NCI-H460 (cell line): ENCODE results near the gene BIK. TPM values are rescaled to one million over a fixed set of nuclear protein-coding genes. Genes with fewer than 3 reads are reported as not detected.
"Not testable (repeated sequence)": the region's sequence is repeated elsewhere in the genome, so short reads cannot be mapped to it uniquely, and the experiment has no call there.

Experiments used
- DNase-seq: peaks from one replicate; pipeline ENCODE4 v3.0.0-alpha.2; 2016; ENCODE audit warnings: low read depth; ENCODE audit errors: extremely low read depth
- total RNA-seq: library from RNA; depleted of rRNA; stranded (reverse); fragments of >200 nt; shearing (Covaris generic); gene quantifications from 2 replicates; pipeline ENCODE4 v1.2.3, GENCODE V29; 2014

BIK gene
- total RNA-seq, 1 experiment from 2014 or later, result 0.74 TPM

GRCh38 chr22:43104056-43104625 is 6.4 kb upstream of the BIK start:
- not testable (repeated sequence) for DNase-seq

GRCh38 chr22:43104950-43105349 is 5.6 kb upstream of the BIK start:
- not testable (repeated sequence) for DNase-seq

- no peak for DNase-seq
These were observed 4.2 kb upstream of the BIK start for GRCh38 chr22:43106302-43106701.

GRCh38 chr22:43109511-43109910 is 1.0 kb upstream of the BIK start:
- DNase-seq, result no peak

GRCh38 chr22:43109921-43110443 is 568 bp upstream of the BIK start:
- DNase-seq, result no peak

GRCh38 chr22:43110927-43111623 is 525 bp downstream of the BIK start:
- no peak for DNase-seq

GRCh38 chr22:43113526-43114251 is 3.1 kb downstream of the BIK start:
- DNase-seq, result no peak

GRCh38 chr22:43114958-43115357 is 4.4 kb downstream of the BIK start:
- no peak for DNase-seq

GRCh38 chr22:43116932-43117331 is 6.4 kb downstream of the BIK start:
- no peak for DNase-seq

GRCh38 chr22:43118024-43118849 is 7.7 kb downstream of the BIK start:
- no peak for DNase-seq

GRCh38 chr22:43118953-43119458 is 8.5 kb downstream of the BIK start:
- no peak for DNase-seq

- DNase-seq, result no peak
These were observed 16.1 kb downstream of the BIK start for GRCh38 chr22:43126501-43127165.

GRCh38 chr22:43127166-43127908 is 16.8 kb downstream of the BIK start:
- no peak for DNase-seq

GRCh38 chr22:43128116-43128515 is 17.6 kb downstream of the BIK start:
- DNase-seq, result no peak

- DNase-seq, result no peak
These were observed 18.4 kb downstream of the BIK start for GRCh38 chr22:43128928-43129424.

GRCh38 chr22:43129426-43130425 is 19.2 kb downstream of the BIK start:
- DNase-seq, result no peak

GRCh38 chr22:43131773-43132501 is 21.4 kb downstream of the BIK start:
- DNase-seq, result no peak
